ENCODE data around the gene ANKS1A. TPM values are rescaled to one million over a fixed set of nuclear protein-coding genes. Genes with fewer than 3 reads are reported as not detected.

Gene ANKS1A
- total RNA-seq, 1 experiment from 2014 or later = 26.5 TPM

- Histone ChIP-seq H4K91ac (ENCODE audit: insufficient read length, low read depth, low read length) (no peak overlapping the region), H3K18ac (ENCODE audit: insufficient read length, low read depth, low read length) (no peak overlapping the region), H3K4ac (ENCODE audit: low read depth, low read length) (no peak overlapping the region), H3K14ac (ENCODE audit: insufficient read depth, low read length) (no peak overlapping the region), H3K9ac (ENCODE audit: extremely low read depth, insufficient read length, low read length) (no peak overlapping the region), H2BK12ac (ENCODE audit: insufficient read length, low read depth, low read length) (no peak overlapping the region), H3K9me3 (ENCODE audit: control insufficient read depth, low read depth, low read length) (no peaks in the 10 kb centered on the region), H2BK120ac (ENCODE audit: low read depth, low read length, poor library complexity, severe bottlenecking) (no peak overlapping the region), H2BK5ac (ENCODE audit: insufficient read length, low read length) (no peak overlapping the region), H3K79me1 (ENCODE audit: insufficient read depth, low read depth, low read length, poor library complexity, severe bottlenecking) (no peaks in the 10 kb centered on the region), H3K23me2 (ENCODE audit: insufficient read length, low read depth, low read length, poor library complexity, severe bottlenecking) (no peaks in the 10 kb centered on the region), H2AFZ (ENCODE audit: low read length) (no peak overlapping the region), H2AK5ac (ENCODE audit: insufficient read length, low read length) (no peak overlapping the region), H3K23ac (ENCODE audit: insufficient read length, low read depth, low read length) (no peak overlapping the region), H3K56ac (ENCODE audit: insufficient read length, low read depth, low read length) (no peak overlapping the region), H3K4me1 (ENCODE audit: insufficient read depth, low read length) (peaks cover 7% of the 10 kb centered on the region), H3T11ph (ENCODE audit: low read length) (no peak overlapping the region), H3K27ac (ENCODE audit: insufficient read length, low read depth, low read length) (no peak overlapping the region), H2BK15ac (ENCODE audit: low read depth, low read length) (no peak overlapping the region), H3K4me2 (ENCODE audit: insufficient read depth, insufficient read length, low read length) (no peak overlapping the region), H2BK20ac (ENCODE audit: low read depth, low read length, poor library complexity, severe bottlenecking) (no peak overlapping the region), H3K79me2 (ENCODE audit: insufficient read depth, low read length) (no peaks in the 10 kb centered on the region), H4K5ac (ENCODE audit: insufficient read length, low read depth, low read length) (no peak overlapping the region), H3K27me3 (ENCODE audit: insufficient read depth, low read length) (no peaks in the 10 kb centered on the region), H4K8ac (replicated peaks; ENCODE audit: insufficient read length, low read depth, low read length) (no peak overlapping the region), H4K20me1 (ENCODE audit: control insufficient read depth, insufficient read depth, insufficient read length) (no peaks in the 10 kb centered on the region)
- no peak for DNase-seq
- peaks cover 11 to 24% of the 10 kb centered on the region in 2 experiments for H3K4me1 Mint-ChIP-seq
- no peak for TF ChIP-seq CTCF (conservative IDR thresholded peaks at IDR 0.05)
- no CpG with 5 or more reads among the region's 6 CpGs for WGBS (ENCODE audit: extremely low coverage, insufficient read length, low lambda C conversion rate)
- no peaks in the 10 kb centered on the region for H3K27me3 Mint-ChIP-seq (ENCODE audit: low read depth)
- peaks cover 7 to 20% (median 11%) of the 10 kb centered on the region in 3 experiments; a peak in 4 of 7 replicates for H3K36me3 Mint-ChIP-seq (ENCODE audit: insufficient read depth in 1 of 3, low read depth in 3 of 3)
- H3K27ac Mint-ChIP-seq = no peak overlapping the region; a peak in 1 of 7 replicates
- no peak overlapping the region for H3K4me3 Mint-ChIP-seq
- H3K9me3 Mint-ChIP-seq = no peaks in the 10 kb centered on the region
Observed at GRCh38 chr6:35013701-35014100, 124.6 kb downstream of the ANKS1A start.

Data from H9 (cell line).